IPS DF 6.9 (cell line): Measurements from ENCODE around the gene SMG6.
A peak's percentile ranks its signal among the peaks of the same experiment; 100 is the strongest.

Source experiments
- DNase-seq: peaks from one replicate; pipeline ENCODE4 v3.0.0-alpha.2; 2013; ENCODE audit warnings: low read depth, low spot score
- H3K27ac ChIP-seq: one replicate; pipeline ENCODE4 v1.5.1; 2013; ENCODE audit warnings: low read length, control low read depth
- H3K27me3 ChIP-seq: 2 replicates; pipeline ENCODE4 v1.6.1; 2013; ENCODE audit warnings: mild to moderate bottlenecking, low read length; ENCODE audit not compliant: control insufficient read depth, insufficient read depth
- H3K36me3 ChIP-seq: 2 replicates; pipeline ENCODE4 v1.6.1; 2013; ENCODE audit warnings: low read length; ENCODE audit not compliant: control insufficient read depth, insufficient read depth
- H3K4me1 ChIP-seq: 2 replicates; pipeline ENCODE4 v1.6.1; 2013; ENCODE audit warnings: low read length; ENCODE audit not compliant: control insufficient read depth, insufficient read depth
- H3K4me3 ChIP-seq: 2 replicates; pipeline ENCODE4 v1.5.1; 2013; ENCODE audit warnings: mild to moderate bottlenecking, low read length
- H3K9me3 ChIP-seq: 2 replicates; pipeline ENCODE4 v1.6.1; 2013; ENCODE audit warnings: low read length, inconsistent platforms; ENCODE audit not compliant: control insufficient read depth, insufficient read depth
- WGBS: extraction: QIAGEN DNeasy Blood & Tissue Kit; methylation state at CpG from one replicate; pipeline ENCODE4 v1.1.7; 2013; ENCODE audit warnings: mixed read lengths, missing lambda C conversion rate; ENCODE audit not compliant: insufficient read length, insufficient coverage; 5-methylcytosine and 5-hydroxymethylcytosine counted together

Gene SMG6

DNA sequence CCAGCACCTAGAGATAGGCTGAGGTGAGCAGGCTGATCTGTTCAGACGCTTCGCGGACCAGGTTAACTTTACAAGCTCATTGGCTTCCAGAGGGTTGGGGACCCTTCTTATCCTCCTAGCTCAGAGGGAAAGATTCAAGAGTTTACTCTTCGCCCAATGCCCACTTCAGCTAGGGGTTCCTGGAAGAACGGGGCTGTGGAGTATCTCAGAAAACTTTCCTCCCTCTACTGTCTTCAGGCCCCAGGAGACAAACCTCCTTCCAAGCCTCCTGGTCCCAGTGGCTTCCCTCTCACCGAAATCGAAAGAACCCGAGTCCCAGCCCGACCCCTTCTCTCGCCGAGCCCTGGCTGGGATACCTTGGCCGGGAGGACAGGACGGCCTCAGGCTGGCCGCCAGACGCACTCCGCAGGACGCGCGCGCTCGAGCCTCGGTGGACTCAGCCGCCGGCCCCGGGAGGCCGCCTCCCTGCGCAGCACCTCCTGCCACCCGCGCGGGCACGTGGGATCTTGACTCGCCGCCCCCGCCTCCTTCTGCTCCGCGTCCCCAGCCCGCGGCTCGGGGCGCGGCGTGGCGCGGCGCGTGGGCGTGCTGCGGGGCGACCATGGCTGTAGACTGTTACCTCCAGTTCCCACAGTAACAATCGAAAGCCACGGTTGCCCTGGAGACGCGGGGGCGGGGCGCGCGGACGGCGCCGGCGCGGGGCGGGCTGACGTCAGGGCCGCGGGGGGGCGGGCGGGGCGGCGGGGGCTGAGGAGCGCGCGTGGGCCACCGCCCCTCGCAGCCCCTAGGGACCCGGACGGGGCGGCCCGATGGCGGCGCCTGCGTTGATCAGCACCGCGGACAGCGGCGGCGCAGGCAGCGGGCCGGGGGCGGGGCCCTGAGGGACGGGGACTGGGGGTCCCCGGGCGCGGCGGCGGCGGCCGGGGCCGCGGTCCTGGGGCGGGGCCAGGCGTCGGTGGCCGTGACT is 254.0 kb downstream of the SMG6 start:
- no peaks in the 10 kb centered on the region; the same call in 1 of the 2 replicates for H3K36me3 ChIP-seq
- H3K9me3 ChIP-seq = no peaks in the 10 kb centered on the region
- H3K4me1 ChIP-seq = peaks cover 4% of the 10 kb centered on the region
- no CpG with 5 or more reads among the region's 104 CpGs for WGBS
- H3K4me3 ChIP-seq = peak overlapping the region; percentile 47
- H3K27ac ChIP-seq = no peak overlapping the region
- DNase-seq = no peak
- peaks cover 43% of the 10 kb centered on the region for H3K27me3 ChIP-seq

DNA sequence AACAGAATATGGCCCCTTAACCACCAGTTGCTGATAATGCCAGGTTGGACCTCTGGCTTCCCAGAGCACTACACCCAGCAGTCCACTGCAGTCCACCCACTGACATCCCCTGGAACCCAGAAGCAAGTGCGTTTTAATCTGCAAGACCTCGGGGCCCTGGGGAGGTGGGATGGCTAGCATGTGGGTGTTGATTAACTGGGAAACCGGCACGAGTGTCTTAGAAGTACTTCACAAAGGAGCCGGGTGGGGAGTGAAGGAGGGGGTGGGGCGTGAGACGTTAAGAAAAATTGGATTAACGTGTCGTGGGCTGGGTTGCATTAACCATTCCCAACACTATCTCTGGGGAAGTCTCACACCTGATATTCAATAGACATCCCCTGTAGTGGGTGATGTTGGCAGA is 254.8 kb downstream of the SMG6 start:
- no peak overlapping the region for H3K4me3 ChIP-seq
- DNase-seq = no peak
- no peaks in the 10 kb centered on the region for H3K9me3 ChIP-seq
- peaks cover 3% of the 10 kb centered on the region for H3K4me1 ChIP-seq
- no peaks in the 10 kb centered on the region; the same call in 1 of the 2 replicates for H3K36me3 ChIP-seq
- H3K27me3 ChIP-seq = peaks cover 35% of the 10 kb centered on the region
- no CpG with 5 or more reads among the region's 9 CpGs for WGBS
- H3K27ac ChIP-seq = no peak overlapping the region

DNA sequence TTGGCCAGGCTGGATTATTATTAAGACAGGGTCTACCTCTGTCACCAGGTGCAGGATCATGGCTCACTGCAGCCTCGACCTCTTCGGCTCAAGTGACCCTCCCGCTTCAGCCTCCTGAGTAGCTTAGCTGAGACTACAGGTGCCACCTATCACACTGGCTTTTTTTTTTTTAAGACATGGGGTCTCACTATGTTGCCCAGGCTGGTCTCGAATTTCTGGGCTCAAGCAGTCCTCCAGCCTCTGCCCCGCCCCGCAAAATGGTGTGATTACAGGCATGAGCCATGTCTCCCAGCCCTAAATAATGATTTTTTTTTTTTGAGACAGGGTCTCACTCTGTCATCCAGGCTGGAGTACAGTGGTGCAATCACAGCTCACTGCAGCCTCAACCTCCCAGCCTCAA is 256.0 kb downstream of the SMG6 start:
- H3K4me3 ChIP-seq = no peak overlapping the region
- no peak for DNase-seq
- 0 out of 2 replicates have a peak, but pooled peaks cover 3% of the 10 kb centered on the region for H3K36me3 ChIP-seq
- no peaks in the 10 kb centered on the region for H3K9me3 ChIP-seq
- H3K27me3 ChIP-seq = peaks cover 29% of the 10 kb centered on the region
- peaks cover 3% of the 10 kb centered on the region for H3K4me1 ChIP-seq
- no peak overlapping the region for H3K27ac ChIP-seq
- WGBS = no CpG with 5 or more reads among the region's 6 CpGs

DNA sequence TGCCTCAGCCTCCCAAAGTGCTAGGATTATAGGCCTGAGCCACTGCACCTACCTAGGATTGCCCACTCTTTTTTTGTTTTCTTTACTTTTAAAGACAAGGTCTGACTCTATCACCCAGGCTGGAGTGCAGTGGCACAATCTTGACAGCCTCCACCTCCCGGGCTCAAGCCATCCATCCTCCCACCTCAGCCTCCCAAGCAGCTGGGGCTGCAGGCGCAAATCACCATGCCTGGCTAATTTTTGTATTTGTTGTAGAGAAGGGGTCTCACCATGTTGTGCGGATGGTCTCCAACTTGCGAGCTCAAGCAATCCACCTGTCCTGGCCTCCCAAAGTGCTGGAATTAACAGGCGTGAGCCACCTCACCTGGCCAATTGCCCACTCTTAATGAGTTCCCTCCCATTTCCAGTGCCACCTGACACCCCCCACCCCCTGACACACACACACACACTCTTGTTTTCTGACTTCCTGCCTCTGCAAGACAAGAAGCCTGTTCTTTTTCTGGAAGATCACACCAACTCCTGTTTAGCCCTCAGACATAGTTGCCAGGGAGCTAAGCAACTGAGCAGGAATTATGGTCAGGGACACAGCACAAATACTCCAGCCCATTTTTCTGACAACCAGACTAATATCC is 259.2 kb downstream of the SMG6 start:
- no peaks in the 10 kb centered on the region for H3K4me1 ChIP-seq
- DNase-seq = no peak
- no peak overlapping the region for H3K4me3 ChIP-seq
- H3K36me3 ChIP-seq = 0 out of 2 replicates have a peak, but pooled peaks cover 3% of the 10 kb centered on the region
- no peak overlapping the region for H3K27ac ChIP-seq
- H3K27me3 ChIP-seq = peaks cover 12% of the 10 kb centered on the region
- no peaks in the 10 kb centered on the region for H3K9me3 ChIP-seq
- WGBS = no CpG with 5 or more reads among the region's 5 CpGs

DNA sequence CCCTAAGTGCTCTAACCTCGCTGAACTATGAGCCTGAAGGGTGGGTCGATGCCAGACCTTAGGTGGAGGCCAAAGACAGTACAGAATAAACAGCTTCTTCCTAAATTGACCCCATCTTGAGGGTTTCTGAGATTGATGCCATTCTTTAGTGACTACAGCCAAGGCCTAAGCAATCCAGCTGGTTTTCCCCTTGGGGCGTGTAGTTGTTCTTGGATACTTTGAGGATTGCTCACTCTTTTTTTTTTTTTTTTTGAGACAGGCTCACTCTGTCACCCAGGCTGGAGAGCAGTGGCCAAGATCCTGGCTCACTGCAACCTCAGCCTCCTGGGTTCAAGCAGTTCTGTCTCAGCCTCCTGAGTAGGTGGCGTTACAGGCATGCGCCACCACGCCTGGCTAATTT is 259.8 kb downstream of the SMG6 start:
- Histone ChIP-seq H3K4me3 (no peak overlapping the region), H3K27ac (no peak overlapping the region)
- DNase-seq = no peak

DNA sequence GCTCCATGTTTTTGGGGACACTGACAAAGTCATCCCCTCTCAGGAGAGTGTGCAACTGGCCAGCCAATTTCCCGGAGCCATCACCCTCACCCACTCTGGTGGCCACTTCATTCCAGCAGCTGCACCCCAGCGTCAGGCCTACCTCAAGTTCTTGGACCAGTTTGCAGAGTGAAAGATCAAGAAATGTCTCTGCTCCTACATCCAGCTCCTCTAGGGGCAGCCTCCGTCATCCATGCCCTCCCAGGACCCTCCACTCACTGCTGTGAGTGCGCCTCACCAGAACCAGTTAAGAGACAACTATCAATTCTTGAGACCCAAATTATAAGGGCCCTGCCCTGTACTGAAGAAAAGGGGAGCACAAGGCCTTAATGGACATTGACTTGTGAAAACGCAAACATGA is 260.7 kb downstream of the SMG6 start:
- H3K27ac ChIP-seq = no peak overlapping the region
- no peak for DNase-seq
- WGBS = no CpG with 5 or more reads among the region's 5 CpGs
- 0 out of 2 replicates have a peak, but pooled peaks cover 3% of the 10 kb centered on the region for H3K36me3 ChIP-seq
- H3K27me3 ChIP-seq = no peaks in the 10 kb centered on the region
- H3K9me3 ChIP-seq = no peaks in the 10 kb centered on the region
- no peak overlapping the region for H3K4me3 ChIP-seq
- no peaks in the 10 kb centered on the region for H3K4me1 ChIP-seq

More for the DNA sequence above, 259.8 kb downstream of the SMG6 start:
- Histone ChIP-seq H3K36me3 (0 out of 2 replicates have a peak, but pooled peaks cover 3% of the 10 kb centered on the region), H3K27me3 (peaks cover 6% of the 10 kb centered on the region), H3K4me1 (no peaks in the 10 kb centered on the region), H3K9me3 (no peaks in the 10 kb centered on the region)
- no CpG with 5 or more reads among the region's 6 CpGs for WGBS

DNA sequence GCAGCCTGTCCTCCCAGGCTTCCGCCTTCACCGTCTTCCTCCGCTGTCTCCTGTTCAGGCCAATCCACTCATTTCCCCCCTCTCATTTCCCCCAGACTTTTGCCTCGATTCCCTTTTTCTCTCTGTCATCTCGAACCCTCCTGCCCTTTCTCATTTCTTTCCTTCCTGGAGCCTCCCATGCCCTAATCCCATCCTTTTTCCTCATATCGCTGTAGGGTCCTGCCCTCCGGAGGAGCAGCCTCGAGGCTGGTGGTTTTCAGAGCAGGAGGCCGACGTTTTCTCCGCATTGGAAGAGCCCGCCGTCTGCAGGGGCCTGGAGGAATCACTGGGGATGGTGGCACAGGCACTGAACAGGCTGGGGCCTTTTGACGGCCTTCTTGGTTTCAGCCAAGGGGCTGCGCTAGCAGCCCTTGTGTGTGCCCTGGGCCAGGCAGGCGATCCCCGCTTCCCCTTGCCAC is 261.2 kb downstream of the SMG6 start:
- peak overlapping the region; percentile 63 for H3K4me3 ChIP-seq
- H3K27ac ChIP-seq = no peak overlapping the region
- WGBS = no CpG with 5 or more reads among the region's 17 CpGs
- no peaks in the 10 kb centered on the region for H3K27me3 ChIP-seq
- 0 out of 2 replicates have a peak, but pooled peaks cover 3% of the 10 kb centered on the region for H3K36me3 ChIP-seq
- no peaks in the 10 kb centered on the region for H3K9me3 ChIP-seq
- DNase-seq = no peak
- H3K4me1 ChIP-seq = no peaks in the 10 kb centered on the region

DNA sequence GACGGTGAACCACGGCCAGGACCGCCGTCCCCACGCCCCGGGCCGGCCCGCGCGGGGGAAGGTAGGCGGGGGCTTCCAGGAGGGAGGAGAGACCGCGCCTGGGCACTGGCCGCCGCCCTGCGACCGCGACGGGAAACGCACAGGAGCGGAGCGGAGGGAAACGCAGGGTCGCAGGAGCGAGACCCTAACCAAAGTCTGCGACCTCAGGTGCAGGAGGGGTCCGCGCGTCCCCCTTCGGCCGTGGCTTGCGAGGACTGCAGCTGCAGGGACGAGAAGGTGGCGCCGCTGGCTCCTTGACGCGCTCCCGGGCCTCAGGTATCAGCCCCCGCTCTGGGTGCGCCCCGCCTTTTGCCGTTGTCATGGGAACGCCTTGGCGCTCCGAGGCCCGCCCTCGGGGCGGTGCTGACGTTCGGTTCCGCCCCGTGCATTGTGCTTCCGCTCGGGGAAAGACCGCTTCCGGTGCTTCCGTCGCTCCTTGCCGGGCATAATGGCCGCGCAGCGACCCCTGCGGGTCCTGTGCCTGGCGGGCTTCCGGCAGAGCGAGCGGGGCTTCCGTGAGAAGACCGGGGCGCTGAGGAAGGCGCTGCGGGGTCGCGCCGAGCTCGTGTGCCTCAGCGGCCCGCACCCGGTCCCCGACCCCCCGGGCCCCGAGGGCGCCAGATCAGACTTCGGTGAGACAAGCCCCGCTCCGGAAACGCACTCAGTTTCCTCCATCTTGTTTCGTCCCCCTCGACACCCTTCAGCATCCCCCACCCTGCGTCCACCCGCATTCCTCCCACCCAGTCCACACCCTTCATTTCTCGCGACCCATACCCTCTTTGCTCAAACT is 261.8 kb downstream of the SMG6 start, which contains the start of gene OVCA2:
OVCA2 (plus strand) TSS at position 462 of the 829 bp plus-strand sequence; CDS start at position 488, 26 bp downstream.
- Histone ChIP-seq H3K27me3 (no peaks in the 10 kb centered on the region), H3K9me3 (no peaks in the 10 kb centered on the region), H3K27ac (no peak within 1 kb of the TSS), H3K36me3 (peaks cover 3% of the 10 kb centered on the region; the same call in 1 of the 2 replicates), H3K4me3 (peak within 1 kb of the TSS; percentile 63), H3K4me1 (no peaks in the 10 kb centered on the region)
- peak; percentile 84 for DNase-seq
- no CpG with 5 or more reads among the region's 93 CpGs for WGBS

DNA sequence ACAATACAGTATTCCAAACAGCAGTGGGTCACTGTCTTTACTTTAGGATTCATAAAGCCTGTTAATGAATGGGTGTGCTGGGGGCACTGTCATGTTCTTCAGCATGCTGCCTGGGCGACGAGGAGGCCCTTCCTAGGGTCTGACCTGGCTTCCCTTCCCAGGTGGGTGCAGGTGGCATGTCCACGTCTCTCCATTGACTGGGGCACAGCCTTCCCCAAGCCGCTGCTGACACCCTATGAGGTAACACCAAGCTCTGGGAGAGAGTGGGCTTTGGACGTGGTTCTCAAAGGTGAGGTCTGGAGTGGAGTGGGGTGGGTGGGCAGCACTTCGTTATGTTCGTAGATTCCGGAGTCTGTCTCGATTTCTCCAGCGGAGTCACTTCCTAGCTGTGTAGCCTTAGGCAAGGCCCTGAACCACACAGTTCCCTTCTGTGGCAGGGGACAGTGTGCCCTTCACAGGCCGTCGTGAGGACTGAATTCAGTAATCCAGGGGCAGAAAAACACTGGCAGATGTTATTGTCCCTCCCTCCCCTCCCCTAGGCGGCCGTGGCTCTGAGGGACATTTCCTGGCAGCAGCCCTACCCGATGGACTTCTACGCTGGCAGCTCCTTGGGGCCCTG is 262.5 kb downstream of the SMG6 start:
- WGBS = no CpG with 5 or more reads among the region's 16 CpGs
- H3K27me3 ChIP-seq = no peaks in the 10 kb centered on the region
- no peaks in the 10 kb centered on the region for H3K9me3 ChIP-seq
- H3K36me3 ChIP-seq = peaks cover 8% of the 10 kb centered on the region
- no peak for DNase-seq
- H3K27ac ChIP-seq = no peak overlapping the region
- H3K4me3 ChIP-seq = peak overlapping the region; percentile 63; the same call in 1 of the 2 replicates
- no peaks in the 10 kb centered on the region for H3K4me1 ChIP-seq
